Choroid plexus epithelial cell (primary cell): ENCODE data around the gene CALB2.

ENCODE experiments used
- DNase-seq: peaks from one replicate; pipeline ENCODE4 v3.0.0-alpha.2; 2010; ENCODE audit warnings: low read depth
- H3K4me3 ChIP-seq: 2 replicates; pipeline ENCODE4 v1.5.1; 2011; ENCODE audit warnings: low read depth, mild to moderate bottlenecking, control low read depth, low read length, moderate library complexity
- TF ChIP-seq, protein P1 (sequence below): conservative IDR thresholded peaks from 2 replicates; pipeline ENCODE4 v1.5.1; 2011; ENCODE audit warnings: low read depth, mild to moderate bottlenecking, control low read depth, inconsistent platforms, low read length, moderate library complexity

The CALB2 gene

DNA sequence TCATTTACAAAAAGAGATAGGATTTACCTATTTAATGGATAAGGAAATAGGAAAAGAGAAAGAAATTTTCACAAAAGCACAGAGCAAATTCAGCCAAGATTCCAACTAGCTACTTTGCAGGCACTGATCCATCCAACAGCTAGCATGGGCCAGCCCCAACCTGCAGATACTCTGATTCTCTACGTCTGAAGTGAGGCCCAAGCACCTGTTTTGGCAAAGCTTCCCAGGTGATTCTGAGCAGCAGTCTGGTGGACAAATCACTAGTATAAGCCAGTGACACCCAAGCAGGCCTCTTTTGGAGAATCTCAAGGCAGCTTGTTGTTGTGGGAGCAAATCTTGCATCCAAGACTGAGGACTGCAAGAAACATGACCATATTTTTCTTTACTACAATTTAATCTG lies 20.9 kb upstream of the CALB2 start:
- TF ChIP-seq, protein P1, sequence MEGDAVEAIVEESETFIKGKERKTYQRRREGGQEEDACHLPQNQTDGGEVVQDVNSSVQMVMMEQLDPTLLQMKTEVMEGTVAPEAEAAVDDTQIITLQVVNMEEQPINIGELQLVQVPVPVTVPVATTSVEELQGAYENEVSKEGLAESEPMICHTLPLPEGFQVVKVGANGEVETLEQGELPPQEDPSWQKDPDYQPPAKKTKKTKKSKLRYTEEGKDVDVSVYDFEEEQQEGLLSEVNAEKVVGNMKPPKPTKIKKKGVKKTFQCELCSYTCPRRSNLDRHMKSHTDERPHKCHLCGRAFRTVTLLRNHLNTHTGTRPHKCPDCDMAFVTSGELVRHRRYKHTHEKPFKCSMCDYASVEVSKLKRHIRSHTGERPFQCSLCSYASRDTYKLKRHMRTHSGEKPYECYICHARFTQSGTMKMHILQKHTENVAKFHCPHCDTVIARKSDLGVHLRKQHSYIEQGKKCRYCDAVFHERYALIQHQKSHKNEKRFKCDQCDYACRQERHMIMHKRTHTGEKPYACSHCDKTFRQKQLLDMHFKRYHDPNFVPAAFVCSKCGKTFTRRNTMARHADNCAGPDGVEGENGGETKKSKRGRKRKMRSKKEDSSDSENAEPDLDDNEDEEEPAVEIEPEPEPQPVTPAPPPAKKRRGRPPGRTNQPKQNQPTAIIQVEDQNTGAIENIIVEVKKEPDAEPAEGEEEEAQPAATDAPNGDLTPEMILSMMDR: no peak
- no peak for DNase-seq
- H3K4me3 ChIP-seq: no peak overlapping the region

DNA sequence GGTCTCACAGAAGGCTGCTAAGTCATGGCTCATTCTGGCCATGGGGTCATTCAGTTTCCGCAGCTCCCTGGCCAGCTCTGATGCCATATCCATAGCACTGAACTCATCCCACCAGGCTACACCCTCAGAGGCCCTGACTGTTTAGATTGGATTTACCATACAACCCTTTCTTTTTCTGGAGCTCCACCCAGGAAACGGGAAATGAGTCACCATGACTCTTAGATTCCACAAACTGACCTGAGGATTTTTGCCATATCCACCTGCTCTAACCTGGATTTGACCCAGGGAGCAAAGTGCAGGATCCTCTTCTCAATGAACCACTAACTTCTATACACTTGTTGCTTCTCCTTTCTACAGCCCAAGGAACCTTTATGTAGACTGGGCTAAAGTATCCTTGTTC lies 20.3 kb upstream of the CALB2 start:
- TF ChIP-seq, protein P1: no peak
- no peak overlapping the region for H3K4me3 ChIP-seq
- no peak for DNase-seq

DNA sequence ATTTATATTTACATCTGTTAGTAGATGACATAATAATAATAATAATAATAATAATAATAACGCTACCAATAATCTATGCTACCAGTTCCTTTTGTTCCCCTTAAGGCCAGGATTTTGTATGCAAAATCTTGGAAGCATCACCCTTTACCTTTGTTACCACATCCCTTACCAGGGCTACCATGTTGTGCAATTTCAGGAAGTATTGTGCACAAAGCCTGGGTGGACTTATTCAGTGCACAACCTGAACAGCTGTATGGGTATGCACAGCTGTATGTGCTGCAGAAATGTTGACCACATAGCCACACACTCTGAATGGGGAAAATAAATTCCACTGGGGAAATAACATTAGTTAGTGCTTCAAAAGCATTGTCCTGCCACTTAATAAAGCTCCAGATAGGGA lies 19.9 kb upstream of the CALB2 start:
- TF ChIP-seq, protein P1: no peak
- no peak overlapping the region for H3K4me3 ChIP-seq
- DNase-seq: no peak

DNA sequence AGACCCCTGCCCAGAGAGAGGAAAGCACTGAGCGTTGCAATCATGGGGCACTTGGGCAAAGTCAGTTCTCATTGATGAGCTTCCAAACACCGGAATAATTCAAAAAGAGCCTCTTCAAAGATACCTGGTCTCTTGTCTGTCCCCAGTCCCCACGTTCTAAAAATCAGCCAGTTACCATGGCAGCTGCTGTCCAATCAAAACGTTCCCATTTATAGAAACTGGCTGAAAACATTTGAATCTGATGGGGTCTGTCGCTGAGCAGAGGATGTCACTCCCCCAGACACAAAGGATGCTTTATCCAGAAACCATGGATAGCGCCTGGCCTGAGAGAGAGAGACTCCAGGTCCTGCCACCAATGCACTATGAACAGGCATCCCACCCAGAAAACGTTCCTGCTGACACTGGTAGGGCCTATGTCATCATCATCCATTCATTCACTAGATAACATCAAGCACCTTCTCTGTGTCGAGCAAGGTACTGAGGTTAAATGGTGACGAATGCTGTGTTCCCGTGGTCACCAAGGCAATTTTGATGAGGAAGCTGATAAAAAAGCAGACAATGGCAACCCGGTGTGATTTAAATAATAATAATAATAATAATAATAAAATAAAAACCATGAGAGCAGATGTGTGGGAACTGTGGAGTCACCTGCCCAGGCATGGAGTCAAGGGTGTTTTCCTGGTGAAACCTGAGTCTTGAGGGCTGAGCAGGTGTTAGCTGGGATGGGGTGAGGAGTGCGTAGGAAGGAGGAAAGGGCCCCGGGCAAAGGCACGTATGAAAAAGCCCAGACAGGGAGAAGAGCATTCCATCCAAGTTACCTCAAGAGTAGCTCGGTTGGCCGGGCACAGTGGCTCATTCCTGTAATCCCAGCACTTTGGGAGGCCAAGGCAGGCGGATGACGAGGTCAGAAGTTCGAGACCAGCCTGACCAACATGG lies 19.0 kb upstream of the CALB2 start:
- H3K4me3 ChIP-seq: no peak overlapping the region
- TF ChIP-seq, protein P1: no peak
- no peak for DNase-seq

DNA sequence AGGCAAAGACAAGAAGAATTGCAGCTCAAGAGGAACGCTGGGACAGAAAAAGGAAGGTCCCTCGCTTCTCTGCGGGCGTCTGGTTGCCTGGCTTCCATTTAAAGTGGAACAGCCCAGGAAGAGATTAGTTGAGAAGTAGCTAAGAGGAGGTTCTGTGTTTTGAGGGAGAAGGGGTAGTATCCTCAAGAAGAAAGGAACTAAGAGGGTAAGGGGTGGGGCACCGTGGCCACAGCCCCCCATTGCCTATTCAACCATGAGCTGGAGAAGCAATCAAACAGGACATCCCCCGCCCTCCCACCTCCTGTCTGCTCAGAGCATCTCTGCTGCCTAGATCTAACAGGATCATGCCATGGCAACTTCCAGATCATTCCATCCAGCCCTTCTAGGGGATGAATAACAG lies 18.1 kb upstream of the CALB2 start:
- DNase-seq: no peak
- TF ChIP-seq, protein P1: no peak
- no peak overlapping the region for H3K4me3 ChIP-seq

DNA sequence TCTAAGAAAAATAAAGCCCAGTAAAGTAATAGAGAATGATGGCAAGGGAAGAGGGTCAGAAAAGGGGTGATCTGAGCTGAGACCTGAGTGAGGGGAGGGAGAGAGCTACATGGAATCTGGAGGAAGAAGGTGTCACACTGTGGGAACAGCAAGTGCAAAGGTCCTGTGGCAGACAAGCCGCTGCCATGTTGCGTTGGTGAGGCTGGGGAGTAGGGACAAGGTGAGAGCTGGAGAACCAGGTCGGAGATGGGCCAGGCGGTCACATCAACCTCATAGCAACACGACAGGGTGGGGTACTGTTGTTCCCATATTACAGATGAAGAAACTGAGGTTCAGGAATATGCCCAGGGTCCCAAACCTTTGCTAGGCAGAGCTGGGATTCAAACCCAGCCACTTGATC lies 16.6 kb upstream of the CALB2 start:
- no peak for DNase-seq
- TF ChIP-seq, protein P1: no peak
- H3K4me3 ChIP-seq: no peak overlapping the region

DNA sequence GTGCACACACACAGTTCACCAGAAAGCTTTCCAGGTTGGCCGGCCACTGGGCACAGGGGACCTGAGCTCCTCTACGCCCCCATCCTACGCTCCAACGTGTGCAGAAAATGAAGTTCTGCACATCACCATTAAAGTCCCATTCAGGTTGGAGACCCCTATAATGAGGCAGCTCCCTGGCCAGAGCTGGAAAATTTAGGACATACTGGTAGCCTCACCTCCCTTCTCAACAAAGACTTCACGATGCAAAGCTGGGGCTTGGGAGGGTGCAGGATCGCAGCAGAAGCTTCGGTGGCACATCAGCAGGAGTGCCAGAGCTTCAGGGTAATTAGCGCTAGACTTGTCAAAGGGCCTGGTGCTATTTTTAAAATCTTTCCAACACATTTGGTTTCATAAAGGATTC lies 15.4 kb upstream of the CALB2 start:
- H3K4me3 ChIP-seq: no peak overlapping the region
- DNase-seq: no peak
- TF ChIP-seq, protein P1: no peak
